Measurements from ENCODE around the gene GNG4. TPM values are rescaled to one million over a fixed set of nuclear protein-coding genes. Genes with fewer than 3 reads are reported as not detected.

GNG4 gene
- total and polyA plus RNA-seq, 5 experiments from 2014 or later: not detected

DNA sequence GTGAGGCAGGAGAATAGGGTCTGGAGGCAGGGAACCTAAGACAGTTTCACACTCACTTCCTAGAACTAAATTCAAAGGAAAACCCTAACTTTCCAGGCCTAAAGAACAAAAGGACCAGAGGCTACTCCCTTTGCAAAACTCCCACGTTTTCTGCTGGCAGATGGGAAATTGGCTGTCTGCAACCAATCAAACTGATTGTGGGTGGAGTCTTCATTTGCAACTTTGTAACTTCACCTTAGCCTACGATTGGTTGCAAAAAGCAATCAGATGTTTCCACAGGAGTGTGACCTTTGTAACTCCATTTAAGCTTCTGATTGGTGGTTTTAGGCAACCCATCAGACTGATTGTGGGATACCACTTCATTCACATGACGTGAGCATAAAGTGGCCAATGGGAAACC, 19.7 kb upstream of the GNG4 start:
- POLR2A ChIA-PET: no interaction called here
- Mint-ChIP-seq H3K4me1 (no peaks in the 10 kb centered on the region), H3K4me3 (no peak overlapping the region), H3K9me3 (peaks cover 23 to 57% (median 44%) of the 10 kb centered on the region in 9 donors), H3K36me3 (peaks cover 55 to 69% (median 63%) of the 10 kb centered on the region in 3 donors), H3K27me3 (no peaks in the 10 kb centered on the region), H3K27ac (no peak overlapping the region)
- DNase-seq: no peak
- ATAC-seq: no peak

DNA sequence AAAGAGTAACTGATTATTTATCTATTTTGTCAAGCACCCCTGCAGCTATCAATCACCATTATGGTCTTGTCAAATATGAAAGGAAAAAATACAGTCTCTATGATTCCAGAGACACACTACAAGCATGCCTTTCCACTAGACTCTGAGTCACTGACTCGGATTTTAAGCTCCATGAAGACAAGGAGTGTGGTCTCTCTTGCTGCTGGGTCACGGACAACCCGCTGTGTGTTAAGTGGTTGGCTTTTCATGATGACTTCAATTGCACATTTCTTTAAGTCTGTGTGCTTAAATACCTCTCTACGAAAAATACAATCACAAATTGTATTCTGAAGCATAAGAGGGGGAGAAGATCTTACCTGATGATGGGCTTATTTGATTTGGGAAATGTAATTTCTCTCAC, 14.0 kb upstream of the GNG4 start:
- peaks cover 7 to 51% (median 35%) of the 10 kb centered on the region in 3 donors for H3K36me3 Mint-ChIP-seq
- no peak overlapping the region for H3K27ac Mint-ChIP-seq
- H3K27me3 Mint-ChIP-seq: no peaks in the 10 kb centered on the region
- H3K4me3 Mint-ChIP-seq: no peak overlapping the region
- ATAC-seq: no peak
- POLR2A ChIA-PET: no interaction called here
- H3K4me1 Mint-ChIP-seq: no peaks in the 10 kb centered on the region
- peaks cover 0 to 3% (median 0%) of the 10 kb centered on the region in 9 donors for H3K9me3 Mint-ChIP-seq
- no peak for DNase-seq

DNA sequence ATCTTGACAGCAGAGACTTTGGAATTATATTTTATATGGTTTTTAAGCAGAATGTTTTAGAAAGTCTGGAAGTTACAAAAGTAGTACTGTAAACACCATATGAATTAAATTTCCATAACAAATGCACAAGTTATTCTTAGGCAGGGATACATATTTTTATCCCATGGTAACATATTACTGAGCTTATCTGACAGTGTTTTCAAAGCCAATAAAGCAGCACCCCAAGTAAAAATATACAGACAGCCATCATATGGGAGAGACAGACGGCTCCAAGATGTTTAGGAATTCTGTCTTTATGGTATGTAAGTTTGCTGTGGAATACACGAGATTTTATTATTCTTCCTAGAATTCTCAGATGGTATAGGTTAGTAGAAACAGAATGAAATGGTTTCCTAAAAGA, 12.0 kb upstream of the GNG4 start:
- Mint-ChIP-seq H3K9me3 (peaks cover 0 to 3% (median 0%) of the 10 kb centered on the region in 9 donors), H3K27me3 (peaks cover 0 to 8% (median 0%) of the 10 kb centered on the region in 5 donors), H3K27ac (no peak overlapping the region), H3K4me3 (no peak overlapping the region), H3K36me3 (peaks cover 8 to 44% (median 31%) of the 10 kb centered on the region in 3 donors), H3K4me1 (no peaks in the 10 kb centered on the region)
- no peak for ATAC-seq
- POLR2A ChIA-PET: no interaction called here
- no peak for DNase-seq

GRCh38 chr1:235659186-235659771, 9.7 kb upstream of the GNG4 start:
- POLR2A ChIA-PET: interaction anchor here (1.3 kb wide), 1 partner anchor 16 kb away, joined by 5 read pairs; no protein-coding TSS in a partner anchor
- no peak overlapping the region for H3K27ac Mint-ChIP-seq
- no peak overlapping the region for H3K4me3 Mint-ChIP-seq
- ATAC-seq: no peak
- H3K4me1 Mint-ChIP-seq: no peaks in the 10 kb centered on the region
- peaks cover 0 to 31% (median 7%) of the 10 kb centered on the region in 5 donors for H3K27me3 Mint-ChIP-seq
- peaks cover 0 to 16% (median 10%) of the 10 kb centered on the region in 9 donors for H3K9me3 Mint-ChIP-seq
- no peak for DNase-seq
- peaks cover 17 to 37% (median 36%) of the 10 kb centered on the region in 3 donors for H3K36me3 Mint-ChIP-seq

- peaks cover 5 to 44% (median 17%) of the 10 kb centered on the region in 5 donors for H3K27me3 Mint-ChIP-seq
- no peaks in the 10 kb centered on the region for H3K4me1 Mint-ChIP-seq
- peaks cover 0 to 30% (median 16%) of the 10 kb centered on the region in 9 donors for H3K9me3 Mint-ChIP-seq
- ATAC-seq (no peak), DNase-seq (no peak)
- no peak overlapping the region for H3K27ac Mint-ChIP-seq
- H3K4me3 Mint-ChIP-seq: no peak overlapping the region
- POLR2A ChIA-PET: interaction anchor here (1.3 kb wide), 1 partner anchor 15 kb away, joined by 5 read pairs; no protein-coding TSS in a partner anchor
- peaks cover 20 to 33% (median 25%) of the 10 kb centered on the region in 3 donors for H3K36me3 Mint-ChIP-seq
Observed at GRCh38 chr1:235657747-235658526, 8.4 kb upstream of the GNG4 start.

DNA sequence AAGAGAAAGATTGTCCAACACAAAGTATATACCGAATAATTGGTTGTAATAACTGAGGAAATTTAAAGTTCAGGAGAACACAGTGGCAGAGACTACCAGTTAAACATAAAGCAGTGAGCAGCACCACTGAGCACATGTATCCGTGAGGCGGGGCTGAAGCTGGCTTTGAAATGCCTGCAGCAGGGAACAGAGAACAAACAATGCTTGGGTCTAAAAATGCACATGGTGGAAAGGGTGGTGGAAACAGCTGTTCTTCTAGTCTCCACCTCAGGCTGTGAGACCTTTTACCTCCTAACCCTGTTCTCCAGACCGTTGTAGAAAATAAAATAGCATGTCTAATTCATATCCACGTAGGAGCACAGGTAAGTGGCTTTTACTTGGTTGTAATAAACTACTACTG, 7.7 kb upstream of the GNG4 start:
- no peak for DNase-seq
- ATAC-seq: no peak
- peaks cover 11 to 51% (median 23%) of the 10 kb centered on the region in 5 donors for H3K27me3 Mint-ChIP-seq
- no peaks in the 10 kb centered on the region for H3K4me1 Mint-ChIP-seq
- peaks cover 19 to 28% (median 24%) of the 10 kb centered on the region in 3 donors for H3K36me3 Mint-ChIP-seq
- H3K27ac Mint-ChIP-seq: no peak overlapping the region
- POLR2A ChIA-PET: no interaction called here
- peaks cover 0 to 35% (median 16%) of the 10 kb centered on the region in 9 donors for H3K9me3 Mint-ChIP-seq
- H3K4me3 Mint-ChIP-seq: no peak overlapping the region

DNA sequence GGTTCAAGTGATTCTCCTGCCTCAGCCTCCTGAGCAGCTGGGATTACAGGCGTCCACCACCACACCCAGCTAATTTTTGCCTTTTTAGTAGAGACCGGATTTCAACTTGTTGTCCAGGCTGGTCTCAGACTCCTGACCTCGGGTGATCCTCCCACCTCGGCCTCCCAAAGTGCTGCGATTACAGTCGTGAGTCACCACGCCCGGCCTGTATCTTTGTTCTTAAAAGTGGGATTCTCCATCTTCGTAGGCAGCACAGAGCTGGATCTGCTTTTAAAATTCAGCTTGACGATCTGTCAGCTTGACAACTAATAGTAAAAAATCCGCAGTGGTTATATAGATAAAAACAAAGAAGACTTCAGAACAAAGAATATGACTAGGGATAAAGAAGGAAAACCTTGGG, 2.8 kb upstream of the GNG4 start:
- ATAC-seq (no peak), DNase-seq (no peak)
- Mint-ChIP-seq H3K27ac (no peak overlapping the region), H3K27me3 (peaks cover 35 to 84% (median 55%) of the 10 kb centered on the region in 5 donors), H3K9me3 (peaks cover 0 to 35% (median 16%) of the 10 kb centered on the region in 9 donors), H3K4me1 (peaks cover 4 to 18% (median 14%) of the 10 kb centered on the region in 4 donors), H3K36me3 (peaks cover 13 to 29% (median 16%) of the 10 kb centered on the region in 3 donors), H3K4me3 (peak overlapping the region in 1 of 10 donors; percentile 34)
- POLR2A ChIA-PET: no interaction called here

DNA sequence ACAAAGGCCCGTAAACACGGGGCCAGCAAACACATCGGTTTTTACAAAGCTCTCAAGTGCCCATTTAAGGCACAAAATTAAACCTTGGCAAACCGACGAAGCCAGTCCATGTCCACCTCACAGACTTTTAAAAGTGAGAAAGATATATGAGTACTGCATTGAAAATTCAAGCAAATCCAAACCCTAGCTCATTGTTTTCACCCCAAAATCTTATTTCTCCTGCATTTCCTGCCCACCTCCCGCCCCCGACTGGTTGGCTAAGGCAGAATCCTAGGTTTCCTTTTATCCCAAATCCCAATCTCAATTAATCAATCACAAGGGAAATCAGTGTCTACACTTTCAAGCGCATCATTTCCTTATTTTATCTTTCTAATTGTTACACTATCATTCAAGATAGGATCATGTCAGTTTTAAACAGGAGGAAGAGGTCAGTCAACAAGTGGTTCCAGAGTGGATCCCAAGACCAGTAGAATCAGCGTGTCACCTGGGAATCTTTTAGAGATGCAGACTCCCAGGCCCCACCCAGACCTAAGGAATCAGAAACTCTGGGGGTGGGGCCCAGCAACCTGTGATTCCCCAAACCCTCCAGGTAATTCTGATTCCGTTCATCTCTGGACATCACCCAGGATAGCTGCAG, 1.7 kb upstream of the GNG4 start:
- Mint-ChIP-seq H3K9me3 (peaks cover 0 to 35% (median 16%) of the 10 kb centered on the region in 9 donors), H3K4me3 (peak overlapping the region; percentile 34 to 87 (median 72)), H3K27me3 (peaks cover 39 to 84% (median 64%) of the 10 kb centered on the region in 5 donors), H3K27ac (peak overlapping the region in 3 of 10 donors; percentile 27 to 59 (median 30)), H3K4me1 (peaks cover 4 to 18% (median 14%) of the 10 kb centered on the region in 4 donors), H3K36me3 (peaks cover 13 to 26% (median 18%) of the 10 kb centered on the region in 3 donors)
- ATAC-seq (no peak), DNase-seq (no peak)
- POLR2A ChIA-PET: no interaction called here

GRCh38 chr1:235650341-235651169, 971 bp upstream of the GNG4 start:
- ATAC-seq: peak in 1 of 2 donors; percentile 25
- H3K4me3 Mint-ChIP-seq: peak overlapping the region; percentile 34 to 87 (median 72)
- peak in 1 of 10 donors; percentile 8 for DNase-seq
- peaks cover 0 to 32% (median 16%) of the 10 kb centered on the region in 9 donors for H3K9me3 Mint-ChIP-seq
- peak overlapping the region in 1 of 10 donors; percentile 59 for H3K27ac Mint-ChIP-seq
- peaks cover 4 to 18% (median 15%) of the 10 kb centered on the region in 4 donors for H3K4me1 Mint-ChIP-seq
- H3K27me3 Mint-ChIP-seq: peaks cover 39 to 84% (median 67%) of the 10 kb centered on the region in 5 donors
- POLR2A ChIA-PET: no interaction called here
- peaks cover 13 to 26% (median 15%) of the 10 kb centered on the region in 3 donors for H3K36me3 Mint-ChIP-seq

DNA sequence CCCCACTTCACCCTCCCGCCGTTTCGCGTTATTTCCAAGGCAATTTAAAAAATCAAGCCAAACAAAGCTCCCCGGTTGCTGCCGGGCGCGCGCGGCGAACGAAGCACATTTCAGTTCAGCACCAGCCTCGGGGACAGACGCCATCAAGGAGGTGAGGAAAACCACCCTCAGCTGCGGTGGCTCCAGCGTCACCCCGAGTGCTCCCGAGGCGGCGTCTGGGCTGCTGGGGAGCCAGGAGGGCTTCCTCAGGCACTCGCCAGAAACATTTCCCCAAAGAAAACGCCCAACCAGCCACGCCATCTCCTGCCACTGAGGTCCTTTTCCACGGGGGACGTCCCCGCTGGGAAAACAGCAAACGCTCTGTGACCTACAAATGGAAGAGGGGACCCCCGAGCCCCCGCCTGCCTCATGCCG, 623 bp downstream of the GNG4 start:
- H3K4me3 Mint-ChIP-seq: peak overlapping the region; percentile 77 to 94 (median 86)
- POLR2A ChIA-PET: interaction anchor here (0.6 kb wide), 1 partner anchor 9 kb away, joined by 3 read pairs; no protein-coding TSS in a partner anchor
- H3K9me3 Mint-ChIP-seq: peaks cover 0 to 18% (median 5%) of the 10 kb centered on the region in 9 donors
- ATAC-seq (peak; percentile 82 to 86), DNase-seq (peak in 9 of 10 donors; percentile 28 to 61 (median 46))
- H3K36me3 Mint-ChIP-seq: peaks cover 8 to 14% (median 13%) of the 10 kb centered on the region in 3 donors
- H3K27ac Mint-ChIP-seq: peak overlapping the region in 4 of 10 donors; percentile 16 to 58 (median 53)
- H3K4me1 Mint-ChIP-seq: peaks cover 4 to 18% (median 15%) of the 10 kb centered on the region in 4 donors
- H3K27me3 Mint-ChIP-seq: peaks cover 34 to 81% (median 61%) of the 10 kb centered on the region in 5 donors

GRCh38 chr1:235648407-235648907, 1.1 kb downstream of the GNG4 start:
- H3K27me3 Mint-ChIP-seq: peaks cover 32 to 76% (median 63%) of the 10 kb centered on the region in 5 donors
- ATAC-seq (peak; percentile 5 to 11), DNase-seq (no peak)
- H3K27ac Mint-ChIP-seq: peak overlapping the region in 2 of 10 donors; percentile 58 to 67
- H3K4me3 Mint-ChIP-seq: peak overlapping the region; percentile 77 to 94 (median 86)
- peaks cover 0 to 15% (median 5%) of the 10 kb centered on the region in 9 donors for H3K9me3 Mint-ChIP-seq
- POLR2A ChIA-PET: no interaction called here
- H3K36me3 Mint-ChIP-seq: peaks cover 8 to 13% (median 12%) of the 10 kb centered on the region in 3 donors
- peaks cover 4 to 21% (median 17%) of the 10 kb centered on the region in 4 donors for H3K4me1 Mint-ChIP-seq
